ENCODE measurements around the gene KRT84.

DNA sequence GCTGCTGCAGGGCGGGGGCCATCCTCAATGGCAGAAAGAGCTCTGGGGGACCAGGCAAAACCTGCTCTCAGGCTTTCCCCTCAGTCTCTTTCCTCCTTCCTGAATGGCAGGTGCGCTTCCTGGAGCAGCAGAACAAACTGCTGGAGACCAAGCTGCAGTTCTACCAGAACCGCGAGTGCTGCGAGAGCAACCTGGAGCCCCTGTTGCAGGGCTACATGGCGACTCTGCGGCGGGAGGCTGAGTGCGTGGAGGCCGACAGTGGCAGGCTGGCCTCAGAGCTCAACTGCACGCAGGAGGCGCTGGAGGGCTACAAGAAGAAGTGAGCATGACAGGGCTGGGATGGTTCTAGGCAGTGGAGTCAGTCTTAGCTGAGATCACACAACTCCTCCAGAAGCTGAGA, 41.3 kb downstream of the KRT84 start:
- TF ChIP-seq, protein P1, sequence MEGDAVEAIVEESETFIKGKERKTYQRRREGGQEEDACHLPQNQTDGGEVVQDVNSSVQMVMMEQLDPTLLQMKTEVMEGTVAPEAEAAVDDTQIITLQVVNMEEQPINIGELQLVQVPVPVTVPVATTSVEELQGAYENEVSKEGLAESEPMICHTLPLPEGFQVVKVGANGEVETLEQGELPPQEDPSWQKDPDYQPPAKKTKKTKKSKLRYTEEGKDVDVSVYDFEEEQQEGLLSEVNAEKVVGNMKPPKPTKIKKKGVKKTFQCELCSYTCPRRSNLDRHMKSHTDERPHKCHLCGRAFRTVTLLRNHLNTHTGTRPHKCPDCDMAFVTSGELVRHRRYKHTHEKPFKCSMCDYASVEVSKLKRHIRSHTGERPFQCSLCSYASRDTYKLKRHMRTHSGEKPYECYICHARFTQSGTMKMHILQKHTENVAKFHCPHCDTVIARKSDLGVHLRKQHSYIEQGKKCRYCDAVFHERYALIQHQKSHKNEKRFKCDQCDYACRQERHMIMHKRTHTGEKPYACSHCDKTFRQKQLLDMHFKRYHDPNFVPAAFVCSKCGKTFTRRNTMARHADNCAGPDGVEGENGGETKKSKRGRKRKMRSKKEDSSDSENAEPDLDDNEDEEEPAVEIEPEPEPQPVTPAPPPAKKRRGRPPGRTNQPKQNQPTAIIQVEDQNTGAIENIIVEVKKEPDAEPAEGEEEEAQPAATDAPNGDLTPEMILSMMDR (IDR thresholded peaks at IDR 0.05) = no peak
- TF ChIP-seq POLR2A (IDR thresholded peaks at IDR 0.05) = no peak
